ENCODE data around the gene CDK4.

CDK4 gene

DNA sequence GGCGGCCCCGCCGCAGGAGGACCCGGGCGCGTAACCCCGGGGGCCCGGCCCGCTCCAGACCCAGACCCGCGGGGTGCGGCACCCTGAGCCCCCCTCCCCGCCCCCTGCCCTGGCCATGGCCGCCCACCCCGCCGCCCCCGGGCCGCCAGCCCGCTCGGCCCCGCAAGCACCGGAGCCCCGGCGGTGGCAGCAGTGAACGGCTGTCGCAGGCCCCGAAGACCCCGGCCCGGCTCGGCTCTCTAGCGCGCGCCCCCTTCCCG is 3.0 kb upstream of the CDK4 start:
- DNase-seq = no peak

DNA sequence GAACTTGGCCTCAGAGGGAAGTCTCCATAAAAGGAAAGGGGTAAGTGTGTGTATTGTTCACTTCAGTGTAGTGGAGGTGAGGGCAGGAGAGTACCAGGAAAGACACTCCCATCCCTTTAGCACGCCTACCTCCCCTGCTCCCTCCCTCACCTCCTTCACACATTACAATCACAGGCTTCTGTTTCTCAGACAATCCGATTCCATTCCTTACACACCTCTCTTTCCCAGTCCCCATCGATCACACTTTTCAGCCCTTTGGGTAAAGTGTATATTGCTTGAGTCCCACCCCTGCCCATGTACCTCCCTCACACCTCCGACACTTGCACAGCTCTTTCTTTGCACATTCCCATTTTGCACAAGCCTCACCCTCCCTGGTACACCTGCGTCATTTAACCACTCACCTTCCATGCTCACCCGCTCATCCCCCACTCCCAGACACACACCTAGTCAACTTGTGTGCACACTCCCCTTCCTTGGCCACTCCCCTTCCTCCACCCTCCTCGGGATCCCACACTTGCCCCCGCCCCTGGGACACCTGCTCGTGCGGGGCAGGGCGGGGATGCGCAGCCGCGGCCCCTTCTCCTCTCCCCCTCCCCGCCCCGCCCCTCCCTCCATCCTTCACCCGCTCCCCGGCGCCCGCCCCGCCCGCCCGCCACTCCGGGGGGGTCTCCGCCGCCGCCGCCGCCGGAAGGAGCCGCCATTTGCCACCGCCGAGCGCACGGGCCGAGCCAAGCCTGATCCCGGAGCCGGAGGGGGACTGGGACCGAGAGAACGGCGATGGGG is 2.5 kb upstream of the CDK4 start, which contains the start of gene MARCHF9:
TSS of gene MARCHF9 (plus strand) at position 693 of the 783 bp plus-strand sequence. CDS start 426 bp downstream, outside the sequence.
- peak; percentile 49 for DNase-seq

DNA sequence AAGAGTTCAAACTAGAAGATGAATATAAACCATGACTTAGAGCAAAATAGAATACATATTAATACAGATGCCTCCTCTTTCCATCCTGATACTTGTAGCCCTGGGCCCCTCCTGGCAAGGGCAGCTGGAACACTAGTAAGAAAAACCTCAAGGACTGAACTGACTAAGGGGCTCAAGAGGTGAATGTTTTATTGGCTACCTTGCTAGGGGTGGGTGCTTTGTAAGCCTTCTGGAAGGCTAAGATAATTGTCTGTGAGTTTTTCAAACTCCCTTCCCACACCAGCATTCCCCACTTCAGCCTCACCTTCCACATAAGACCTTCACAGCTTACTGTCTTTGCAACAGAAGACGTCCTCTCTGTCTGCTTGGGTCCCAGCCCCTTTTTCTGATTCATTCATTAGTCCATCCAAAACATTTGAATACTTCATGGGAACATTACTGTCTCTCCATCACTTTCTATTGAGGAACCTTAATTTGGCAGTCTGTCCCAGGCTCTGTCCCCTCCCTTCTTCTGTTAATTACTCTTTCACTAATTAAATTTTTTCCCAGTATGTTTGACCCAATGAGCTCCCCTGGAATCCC is 1.7 kb upstream of the CDK4 start:
- no peak for DNase-seq

DNA sequence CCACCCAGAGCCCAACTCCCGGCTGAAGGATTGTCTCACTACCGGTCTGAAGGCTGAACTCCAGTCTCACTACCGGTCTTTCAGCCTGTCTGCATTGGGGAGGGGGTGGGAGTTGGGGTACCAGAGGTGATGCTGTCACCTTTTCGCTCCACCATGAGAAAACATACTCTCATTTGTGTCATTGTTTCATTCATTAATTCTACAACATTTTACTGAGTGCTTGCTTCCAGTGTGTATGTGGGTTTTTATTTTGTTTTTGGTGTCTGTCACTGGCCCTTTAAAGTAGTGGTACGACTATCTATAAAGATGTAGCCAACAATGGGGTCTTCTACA is 524 bp upstream of the CDK4 start:
- DNase-seq = no peak

DNA sequence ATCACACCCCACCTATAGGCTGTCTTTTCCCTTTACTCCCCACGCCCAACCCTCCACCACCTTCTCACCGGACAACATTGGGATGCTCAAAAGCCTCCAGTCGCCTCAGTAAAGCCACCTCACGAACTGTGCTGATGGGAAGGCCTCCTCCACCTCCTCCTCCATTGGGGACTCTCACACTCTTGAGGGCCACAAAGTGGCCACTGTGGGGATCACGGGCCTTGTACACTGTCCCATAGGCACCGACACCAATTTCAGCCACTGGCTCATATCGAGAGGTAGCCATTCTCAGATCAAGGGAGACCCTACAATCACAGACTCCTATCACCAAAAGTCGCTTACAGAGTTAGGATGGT is 700 bp downstream of the CDK4 start:
- no peak for DNase-seq

DNA sequence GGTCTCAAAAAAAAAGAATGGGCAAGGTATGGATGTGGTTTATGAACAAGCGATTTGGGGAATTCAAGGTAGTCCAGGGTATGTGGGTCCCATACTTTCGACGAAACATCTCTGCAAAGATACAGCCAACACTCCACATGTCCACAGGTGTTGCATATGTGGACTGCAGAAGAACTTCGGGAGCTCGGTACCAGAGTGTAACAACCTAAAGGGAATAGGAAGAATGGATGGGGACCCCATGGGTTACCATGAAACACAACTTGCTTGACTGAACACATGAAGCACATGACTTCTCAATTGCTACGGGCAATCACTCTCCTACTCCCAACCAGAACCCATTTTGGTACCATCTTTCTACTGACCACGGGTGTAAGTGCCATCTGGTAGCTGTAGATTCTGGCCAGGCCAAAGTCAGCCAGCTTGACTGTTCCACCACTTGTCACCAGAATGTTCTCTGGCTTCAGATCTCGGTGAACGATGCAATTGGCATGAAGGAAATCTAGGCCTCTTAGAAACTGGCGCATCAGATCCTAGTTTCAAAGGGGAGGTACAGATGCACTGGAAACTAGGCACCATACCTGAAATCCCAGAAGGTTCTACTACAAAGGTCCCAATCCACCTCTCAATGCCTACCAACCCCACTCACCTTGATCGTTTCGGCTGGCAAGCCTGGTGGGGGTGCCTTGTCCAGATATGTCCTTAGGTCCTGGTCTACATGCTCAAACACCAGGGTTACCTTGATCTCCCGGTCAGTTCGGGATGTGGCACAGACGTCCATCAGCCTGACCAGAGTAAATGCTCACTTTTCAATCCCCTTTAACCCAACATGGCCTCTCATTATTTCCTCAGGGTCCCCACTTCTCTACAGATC is 1.3 kb downstream of the CDK4 start:
- no peak for DNase-seq

DNA sequence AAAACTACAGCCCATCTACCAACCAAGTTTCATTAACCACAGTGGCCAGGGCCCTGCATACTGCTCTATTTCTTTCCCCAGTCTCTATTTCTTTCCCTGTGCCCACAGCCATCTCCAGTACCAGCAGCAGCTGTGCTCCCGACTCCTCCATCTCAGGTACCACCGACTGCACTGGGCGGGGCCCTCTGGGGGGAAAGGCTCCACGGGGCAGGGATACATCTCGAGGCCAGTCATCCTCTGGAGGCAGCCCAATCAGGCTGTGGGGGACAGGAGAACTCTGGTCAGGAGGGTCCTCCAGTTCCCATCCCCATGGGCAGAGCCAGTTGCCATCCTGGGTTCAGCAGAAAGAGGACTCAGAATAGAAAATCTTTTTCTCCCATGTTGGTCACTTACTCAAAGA is 3.0 kb downstream of the CDK4 start:
- DNase-seq = no peak

DNA sequence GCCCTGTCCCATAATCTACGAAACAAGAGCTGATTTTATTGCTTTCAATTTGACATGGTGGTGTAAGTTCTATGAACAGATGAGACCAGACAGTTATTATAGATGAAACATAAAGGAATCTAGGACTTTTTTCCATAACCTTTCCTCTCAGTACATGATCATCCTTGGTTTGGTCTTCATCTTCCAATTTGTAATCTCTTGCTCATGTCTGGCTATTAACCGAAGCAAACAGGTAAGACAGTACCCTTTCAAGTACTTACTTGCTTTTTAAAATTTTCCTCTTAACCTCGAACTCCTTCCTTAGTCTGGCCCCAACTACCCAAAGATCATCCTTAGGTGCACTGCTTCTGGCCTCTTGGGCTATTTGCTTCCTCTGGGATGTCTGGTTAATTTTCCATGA is 6.1 kb downstream of the CDK4 start:
- DNase-seq = no peak

DNA sequence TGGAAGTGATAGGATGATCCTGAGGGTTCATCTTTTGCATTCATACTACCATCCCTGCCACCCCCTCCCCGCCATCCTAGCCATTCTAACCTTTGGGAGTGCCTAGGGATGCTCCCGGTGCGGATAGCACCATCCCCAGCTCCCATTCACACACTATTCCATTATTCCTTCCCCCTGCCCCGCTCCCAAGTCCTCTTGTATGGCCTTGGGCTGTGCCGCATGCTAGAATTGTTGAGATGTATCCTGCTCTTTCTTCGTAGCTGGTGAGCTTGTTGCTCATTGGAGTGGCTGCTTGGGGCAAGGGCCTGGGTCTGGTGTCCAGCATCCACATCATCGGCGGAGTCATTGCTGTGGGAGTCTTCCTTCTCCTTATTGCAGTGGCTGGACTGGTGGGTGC is 6.6 kb downstream of the CDK4 start:
- DNase-seq = no peak

DNA sequence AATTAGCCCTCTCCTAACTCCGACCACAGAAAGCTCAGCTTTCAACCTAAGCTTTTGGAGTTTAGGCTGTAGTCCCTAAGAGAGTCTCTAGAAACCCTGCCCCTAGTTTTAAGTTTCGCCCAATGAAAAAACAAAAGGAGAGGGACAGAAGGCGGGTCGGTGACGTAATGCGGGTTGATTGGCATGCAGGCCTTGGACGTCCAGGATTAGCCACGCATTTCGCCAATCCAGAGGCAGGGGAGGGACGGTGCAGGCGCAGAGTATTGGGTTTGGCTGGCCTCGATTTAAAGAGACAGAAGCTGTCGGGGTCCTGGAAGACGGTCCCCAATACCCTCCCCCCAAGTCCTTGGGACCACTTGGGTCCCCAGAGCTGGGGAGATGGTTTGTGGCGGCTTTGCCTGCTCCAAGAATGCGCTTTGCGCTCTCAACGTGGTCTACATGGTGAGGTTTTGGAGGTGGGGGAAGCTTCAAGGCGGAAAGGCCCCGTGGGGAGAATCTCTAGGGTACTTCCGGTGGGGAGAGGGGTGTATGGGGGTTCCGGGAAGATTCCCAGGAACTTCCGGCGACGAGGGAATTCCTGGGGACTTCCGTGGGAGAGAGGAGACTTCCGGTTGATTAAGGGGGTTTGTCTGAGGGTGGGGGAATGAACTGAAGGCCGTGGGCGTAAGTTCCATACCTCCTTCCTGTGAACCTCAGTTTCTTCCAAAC is 7.2 kb downstream of the CDK4 start, which contains the start of gene TSPAN31:
TSS of gene TSPAN31 (plus strand) at position 263 of the 708 bp plus-strand sequence. CDS start at position 379, 116 bp downstream.
- peak; percentile 98 for DNase-seq

DNA sequence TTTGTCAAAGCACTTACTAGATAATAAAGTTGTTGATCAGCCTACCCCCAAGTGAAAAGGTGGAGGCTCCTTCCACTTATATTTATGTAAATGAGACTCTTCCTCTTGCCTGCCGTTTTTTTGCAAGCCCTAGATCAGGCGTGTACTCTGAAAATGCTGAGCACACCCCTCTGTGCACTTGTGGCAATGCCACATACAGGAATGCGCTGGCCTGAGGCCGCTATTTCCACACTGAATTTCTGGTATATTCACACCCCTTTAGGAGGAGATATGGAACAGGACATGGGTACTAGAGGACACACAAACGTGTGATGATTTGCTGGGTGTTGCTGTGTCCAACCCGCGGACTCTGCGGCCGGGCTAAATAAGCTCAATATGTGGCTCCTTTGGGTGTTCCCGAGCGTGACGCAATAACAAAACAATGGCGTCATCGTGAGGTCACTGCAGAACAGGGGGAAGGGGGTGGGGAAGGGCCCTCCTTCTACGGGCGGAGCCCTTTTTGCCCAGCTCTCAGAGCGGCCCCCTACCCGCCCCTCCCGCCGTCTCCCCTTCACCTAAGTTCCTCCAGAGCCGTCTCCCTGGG is 7.8 kb downstream of the CDK4 start:
- DNase-seq = no peak

DNA sequence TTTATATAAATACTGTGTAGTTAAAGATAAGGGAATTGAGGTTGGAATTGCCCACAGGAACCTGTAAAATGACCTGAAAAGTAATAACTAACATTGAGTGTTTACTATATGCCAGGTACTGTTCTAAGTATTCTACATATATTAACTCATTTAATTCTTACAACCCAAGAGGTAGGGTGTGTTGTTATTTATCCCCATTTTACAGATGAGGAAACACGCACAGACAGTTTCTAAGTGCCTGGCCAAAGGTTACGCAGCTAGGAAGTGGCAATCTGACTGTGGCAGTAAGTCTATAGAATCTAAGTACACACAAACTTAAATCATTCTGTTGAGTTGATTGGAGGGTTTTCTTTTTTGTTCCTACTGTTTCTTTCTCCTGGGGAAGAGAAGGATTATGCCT is 8.3 kb downstream of the CDK4 start:
- DNase-seq = no peak

DNA sequence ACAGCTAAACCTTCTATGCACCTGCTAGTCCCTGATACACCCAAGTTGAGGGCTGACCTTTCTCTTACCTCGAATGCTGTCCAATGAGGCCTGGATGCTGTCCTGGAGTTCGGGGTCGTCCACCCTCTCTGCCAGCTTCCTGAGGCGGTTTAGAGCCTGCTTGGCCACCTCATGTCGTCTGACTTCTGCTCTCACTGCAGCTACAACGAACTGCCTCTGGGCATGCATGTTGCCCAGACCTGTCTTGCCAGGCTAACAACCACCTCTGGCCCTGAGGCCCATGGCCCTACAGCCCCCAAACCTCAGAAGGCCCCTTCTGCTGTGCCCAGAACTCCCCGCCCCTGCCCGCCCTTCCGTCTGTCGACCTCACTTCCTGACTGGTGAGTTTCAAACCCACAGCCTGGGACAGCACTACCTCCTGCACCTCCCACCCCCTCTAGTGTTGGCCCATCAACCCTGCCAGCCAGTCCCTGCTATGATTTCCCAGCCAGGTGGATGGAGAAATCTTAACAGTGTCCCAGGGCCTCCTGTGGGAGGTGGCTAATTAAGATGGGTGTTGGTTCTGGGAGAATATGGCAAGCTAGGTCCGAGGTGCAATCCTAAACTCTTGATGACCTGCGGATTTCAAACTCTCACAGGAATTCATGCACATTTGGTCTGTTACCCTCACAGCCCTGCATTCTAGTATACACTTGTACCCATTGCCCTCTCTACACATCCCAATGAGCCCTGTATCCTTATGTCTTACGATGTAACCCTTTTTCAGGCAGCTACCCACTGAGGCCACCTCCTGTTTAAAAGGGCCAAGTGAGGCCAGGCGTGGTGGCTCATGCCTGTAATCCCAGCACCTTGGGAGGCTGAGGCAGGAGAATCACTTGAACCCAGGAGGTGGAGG is 10.0 kb downstream of the CDK4 start:
- no peak for DNase-seq

DNA sequence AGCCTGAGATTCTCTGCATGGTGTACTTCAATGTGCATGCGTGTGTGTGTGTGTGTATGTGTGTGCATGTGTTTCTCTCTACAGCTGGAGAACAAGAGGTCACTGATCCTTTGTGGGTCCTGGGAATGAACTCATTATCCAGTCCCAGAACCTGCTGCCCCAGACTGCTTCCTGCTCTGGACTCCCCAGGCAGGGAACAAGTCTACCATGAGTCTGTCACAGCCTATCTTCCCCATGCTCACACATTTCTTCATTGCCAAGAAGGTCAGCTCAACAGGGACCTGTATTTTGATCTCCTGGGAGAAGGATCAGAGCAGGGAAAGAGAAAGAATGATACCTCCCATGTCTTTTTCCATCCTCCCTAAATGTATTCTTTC is 10.7 kb downstream of the CDK4 start:
- no peak for DNase-seq

DNA sequence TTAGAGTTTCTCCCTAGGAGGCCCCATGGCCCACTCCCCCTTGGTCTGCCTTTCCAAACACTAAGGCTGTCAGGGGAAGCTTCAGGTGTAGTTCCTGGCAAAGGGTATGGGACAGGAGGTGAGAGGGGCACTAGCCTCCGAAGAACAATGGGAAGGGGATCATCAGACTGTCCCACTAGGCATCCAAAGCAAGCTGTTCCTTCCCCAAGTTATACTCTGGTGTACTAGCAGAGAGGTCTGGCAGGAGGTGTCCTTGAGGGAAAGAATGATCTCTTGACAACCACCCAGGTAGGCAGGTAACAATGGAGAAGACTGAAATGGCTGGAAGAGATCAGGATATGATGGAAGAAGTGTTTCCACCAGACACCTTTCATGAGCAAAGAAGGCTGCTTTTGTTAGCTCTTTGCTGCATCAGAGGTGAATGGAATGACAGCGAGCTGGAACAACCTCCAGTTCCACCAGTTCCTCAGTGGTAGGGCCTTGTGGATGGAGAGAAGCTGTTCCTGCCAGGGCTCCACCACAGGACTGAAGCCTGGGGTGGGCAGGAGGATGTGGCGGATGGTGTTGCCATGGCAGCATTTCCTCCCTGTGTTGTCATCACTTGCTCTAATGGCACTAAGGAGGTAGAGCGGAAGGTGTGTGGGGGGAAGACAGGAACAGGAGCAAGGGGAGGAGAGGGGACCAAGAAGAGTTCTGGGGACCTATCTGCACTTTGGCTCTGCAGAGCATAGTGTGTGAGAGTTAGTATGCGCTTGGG is 11.3 kb downstream of the CDK4 start:
- DNase-seq = no peak

DNA sequence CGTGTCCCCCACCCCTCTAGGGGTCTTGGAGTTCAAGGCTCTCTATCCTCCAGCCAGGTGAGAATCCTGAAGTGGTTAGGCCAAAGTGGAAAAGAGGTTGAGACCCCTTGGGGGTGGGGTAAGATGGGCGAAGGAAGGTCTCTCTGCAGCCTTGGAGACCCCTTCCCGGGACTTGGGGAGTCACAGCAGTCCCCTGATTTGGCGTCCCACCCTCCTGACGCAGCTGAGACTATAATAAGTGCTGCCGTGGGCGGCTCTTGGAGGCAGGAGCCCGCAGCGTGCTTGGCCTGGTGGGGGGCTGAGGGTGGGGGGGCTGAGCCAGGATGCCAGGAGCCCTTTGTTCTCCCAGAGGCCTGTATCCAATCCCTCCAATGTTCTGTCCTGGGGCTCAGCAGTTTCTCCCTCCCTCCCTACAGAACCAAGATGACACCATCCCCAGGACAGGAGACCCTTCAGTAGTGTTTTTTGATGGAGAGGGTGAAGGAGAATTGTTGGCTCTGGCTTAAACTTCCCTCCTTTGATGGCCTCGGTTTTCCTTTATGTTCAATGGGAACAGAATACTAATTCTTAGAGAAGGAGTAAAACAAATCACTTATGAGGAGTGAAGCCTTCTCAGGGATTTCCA is 12.1 kb downstream of the CDK4 start:
- no peak for DNase-seq

DNA sequence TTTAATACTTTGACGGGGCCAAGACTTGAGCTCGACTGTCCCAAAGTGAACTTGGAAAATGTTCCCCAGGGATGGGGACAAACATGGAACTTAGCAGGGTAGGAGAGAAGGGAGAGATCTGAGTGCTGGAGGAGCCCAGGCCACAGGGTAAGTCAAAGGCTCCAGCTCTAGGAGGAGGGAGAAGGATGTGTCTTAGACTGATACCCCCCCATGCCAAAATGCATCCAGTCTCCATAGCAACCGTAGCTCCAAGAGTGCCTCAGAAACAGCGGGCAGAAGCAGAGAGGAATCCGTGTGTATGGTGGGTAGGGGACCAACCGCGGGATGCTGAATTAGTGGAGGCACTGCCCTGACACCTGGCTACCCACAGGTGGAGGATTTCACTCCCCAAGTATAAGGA is 12.7 kb downstream of the CDK4 start:
- DNase-seq = no peak

DNA sequence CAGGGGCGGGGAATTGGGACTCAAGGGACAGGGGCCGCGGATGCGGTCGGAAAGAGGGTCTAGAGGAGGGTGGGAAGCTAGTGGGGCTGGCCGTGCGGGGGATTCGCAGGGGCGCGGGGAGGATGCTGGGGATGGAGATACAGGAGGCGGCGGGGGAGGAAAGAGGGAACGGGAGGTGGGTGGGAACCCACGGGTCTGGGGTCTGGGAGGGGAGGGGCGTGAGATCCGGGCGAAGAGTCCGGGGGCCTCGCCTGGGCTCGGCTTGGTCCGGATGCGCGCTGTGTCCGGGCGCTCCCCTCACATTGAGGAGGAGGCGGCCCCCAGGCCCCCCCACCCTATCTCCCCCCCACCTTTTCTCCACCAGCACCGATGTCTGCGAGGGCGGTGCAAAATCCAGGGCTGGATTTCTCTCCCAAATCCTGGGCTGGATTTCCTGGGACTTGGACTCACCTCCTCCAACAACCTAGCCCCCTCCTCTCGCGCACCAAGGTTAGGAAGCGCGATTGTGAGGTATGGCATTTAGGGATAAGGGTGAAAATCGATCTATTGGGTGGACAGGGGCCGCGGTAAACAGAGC is 13.4 kb downstream of the CDK4 start, which contains the start of gene AGAP2:
TSS of gene AGAP2 (minus strand) at position 82 of the 577 bp plus-strand sequence. CDS start 496 bp downstream, outside the sequence.
- DNase-seq = peak; percentile 42

DNA sequence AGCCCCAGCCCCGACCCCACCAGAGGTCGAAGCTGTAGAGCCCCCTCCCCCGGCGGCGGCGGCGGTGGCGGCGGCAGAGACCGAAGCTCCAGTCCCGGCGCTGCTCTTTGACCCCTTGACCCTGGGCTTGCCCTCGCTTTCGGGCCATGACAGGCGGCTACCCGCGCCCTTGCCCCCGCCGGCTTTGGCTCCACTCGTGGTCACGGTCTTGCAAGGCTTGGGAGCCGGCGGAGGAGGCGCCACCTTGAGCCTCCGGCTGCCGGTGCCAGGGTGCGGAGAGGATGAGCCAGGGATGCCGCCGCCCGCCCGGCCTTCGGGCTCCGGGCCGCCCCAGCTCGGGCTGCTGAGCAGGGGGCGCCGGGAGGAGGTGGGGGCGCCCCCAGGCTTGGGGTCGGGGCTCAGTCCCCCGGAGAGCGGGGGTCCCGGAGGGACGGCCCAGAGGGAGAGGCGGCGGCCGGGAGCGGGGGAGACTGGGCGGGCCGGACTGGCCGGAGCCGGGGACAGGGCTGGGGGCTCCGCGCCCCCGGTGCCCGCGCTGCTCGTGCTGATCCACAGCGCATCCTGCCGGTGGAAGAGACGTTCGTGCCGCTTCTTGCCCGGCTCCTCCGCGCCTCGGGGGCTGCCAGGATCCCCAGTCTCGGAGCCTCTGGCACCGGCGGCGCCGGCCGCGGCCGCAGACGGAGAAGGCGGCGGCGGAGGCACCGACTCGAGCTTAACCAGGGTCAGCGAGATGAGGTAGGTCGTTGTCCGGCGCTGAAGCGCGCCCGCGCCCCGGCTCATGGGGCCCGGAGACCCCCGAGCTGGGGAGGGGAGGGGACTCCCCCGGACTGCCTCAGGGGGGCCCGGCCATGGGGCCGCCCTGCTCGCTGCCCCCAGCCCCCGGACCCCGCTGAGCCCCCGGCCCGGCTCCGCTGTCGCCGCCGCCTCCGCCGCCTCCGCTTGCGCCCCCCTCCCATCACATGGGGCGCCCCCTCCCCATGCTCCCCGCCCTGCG is 14.3 kb downstream of the CDK4 start:
- no peak for DNase-seq
